Testis (tissue), 3 donors: ENCODE results near the gene PLEKHM3. TPM values are rescaled to one million over a fixed set of nuclear protein-coding genes. Genes with fewer than 3 reads are reported as not detected.

Source experiments
- DNase-seq: peaks from one replicate; pipeline ENCODE4 v3.0.0-alpha.2; 2019
- H3K27ac ChIP-seq, 2 donors: fragments of 200-600 bp; sonication (generic); one replicate each; pipeline ENCODE4 v1.5.1; 2019
- H3K27me3 ChIP-seq: fragments of 200-600 bp; sonication (generic); one replicate; pipeline ENCODE4 v1.5.1; 2019
- H3K36me3 ChIP-seq: fragments of 200-600 bp; sonication (generic); one replicate; pipeline ENCODE4 v1.5.1; 2017; ENCODE audit warnings: low read depth; ENCODE audit errors: missing control alignments
- H3K4me1 ChIP-seq: fragments of 200-600 bp; sonication (generic); one replicate; pipeline ENCODE4 v1.5.1; 2019
- H3K4me3 ChIP-seq, 2 donors: fragments of 200-600 bp; sonication (generic); one replicate each; pipeline ENCODE4 v1.5.1; 2017 to 2019
- H3K9me3 ChIP-seq: fragments of 200-600 bp; sonication (generic); one replicate; pipeline ENCODE4 v1.5.1; 2017
- POLR2A ChIP-seq: fragments of 450-650 bp; IDR thresholded peaks from one replicate; pipeline ENCODE4 v1.6.1; 2017; ENCODE audit warnings: antibody characterized with exemption, mild to moderate bottlenecking, moderate library complexity
- WGBS, 2 donors: methylation state at CpG; one replicate each; pipeline ENCODE4 v1.1.5; 2018; 5-methylcytosine and 5-hydroxymethylcytosine counted together
- intact Hi-C: fragments of 100-400 bp; cut with DNase I; formaldehyde crosslinking; loops from one replicate; pipeline ENCODE4 v1.15.1; 2023; ENCODE audit warnings: low total_unique reads
- polyA plus RNA-seq: library from polyadenylated mRNA; stranded (reverse); fragments of 350-450 nt; fragmentation: Illumina TruSeq; extraction: RNeasy Lipid Tissue Mini Kit (QIAGEN cat#74804); gene quantifications from one replicate; pipeline ENCODE4 v1.2.3, GENCODE V29; 2014; ENCODE audit warnings: low read depth, low replicate concordance; ENCODE audit not compliant: insufficient read depth
- total RNA-seq, 2 donors: library from RNA; depleted of rRNA; stranded (reverse); fragments of >200 nt; gene quantifications; one replicate each; pipeline ENCODE4 v1.2.3, GENCODE V29; 2016
- TF ChIP-seq, protein P1 (sequence below), 3 experiments: fragments of 450-650 bp in 2 of 3; fragments of 200-600 bp in 1 of 3; sonication (generic) in 1 of 3; IDR thresholded peaks; one replicate each; pipeline ENCODE4 v1.5.1; 2016 to 2019; ENCODE audit warnings: antibody characterized with exemption in 3 of 3, mild to moderate bottlenecking in 2 of 3, moderate library complexity in 1 of 3

Gene PLEKHM3
- total and polyA plus RNA-seq, 3 donors from 2014 or later = 12.5 to 24.6 (median 21.9) TPM

- H3K4me1 ChIP-seq = no peaks in the 10 kb centered on the region
- H3K27ac ChIP-seq = no peak overlapping the region
- WGBS, 2 donors = 88 to 92% methylated on average over 3 to 4 of the region's 4 CpGs
- H3K27me3 ChIP-seq = no peaks in the 10 kb centered on the region
- no peaks in the 10 kb centered on the region for H3K9me3 ChIP-seq
- no peaks in the 10 kb centered on the region for H3K36me3 ChIP-seq
- DNase-seq = no peak
- no peak overlapping the region for H3K4me3 ChIP-seq
- TF ChIP-seq, protein P1, sequence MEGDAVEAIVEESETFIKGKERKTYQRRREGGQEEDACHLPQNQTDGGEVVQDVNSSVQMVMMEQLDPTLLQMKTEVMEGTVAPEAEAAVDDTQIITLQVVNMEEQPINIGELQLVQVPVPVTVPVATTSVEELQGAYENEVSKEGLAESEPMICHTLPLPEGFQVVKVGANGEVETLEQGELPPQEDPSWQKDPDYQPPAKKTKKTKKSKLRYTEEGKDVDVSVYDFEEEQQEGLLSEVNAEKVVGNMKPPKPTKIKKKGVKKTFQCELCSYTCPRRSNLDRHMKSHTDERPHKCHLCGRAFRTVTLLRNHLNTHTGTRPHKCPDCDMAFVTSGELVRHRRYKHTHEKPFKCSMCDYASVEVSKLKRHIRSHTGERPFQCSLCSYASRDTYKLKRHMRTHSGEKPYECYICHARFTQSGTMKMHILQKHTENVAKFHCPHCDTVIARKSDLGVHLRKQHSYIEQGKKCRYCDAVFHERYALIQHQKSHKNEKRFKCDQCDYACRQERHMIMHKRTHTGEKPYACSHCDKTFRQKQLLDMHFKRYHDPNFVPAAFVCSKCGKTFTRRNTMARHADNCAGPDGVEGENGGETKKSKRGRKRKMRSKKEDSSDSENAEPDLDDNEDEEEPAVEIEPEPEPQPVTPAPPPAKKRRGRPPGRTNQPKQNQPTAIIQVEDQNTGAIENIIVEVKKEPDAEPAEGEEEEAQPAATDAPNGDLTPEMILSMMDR (IDR thresholded peaks at IDR 0.05) = no peak
- no peak for TF ChIP-seq POLR2A
- intact Hi-C loops = no loop called here
These were observed 21.4 kb upstream of the PLEKHM3 start for GRCh38 chr2:208046686-208047085.

DNA sequence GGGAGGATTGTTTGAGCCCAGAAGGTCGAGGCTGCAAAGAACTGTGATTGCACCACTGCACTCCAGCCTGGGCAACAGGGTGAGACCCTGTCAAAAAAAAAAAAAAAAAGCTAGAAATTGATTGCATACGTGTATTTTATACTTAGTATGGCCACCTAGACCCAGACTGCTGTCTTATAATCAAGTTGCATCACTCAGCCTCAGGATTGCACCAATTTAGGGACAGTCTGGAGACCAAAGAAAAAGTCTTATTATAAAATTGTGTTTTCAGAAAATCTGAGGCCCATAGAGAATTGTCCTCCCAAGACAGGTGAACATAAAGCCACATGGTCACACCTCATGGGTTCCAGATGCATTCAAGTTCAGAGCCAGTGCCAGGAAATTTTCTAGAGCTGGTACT is 17.1 kb upstream of the PLEKHM3 start:
- no peak overlapping the region for H3K27ac ChIP-seq
- no peaks in the 10 kb centered on the region for H3K27me3 ChIP-seq
- WGBS, 2 donors = 86 to 90% methylated on average over 2 of the region's 2 CpGs
- TF ChIP-seq POLR2A = no peak
- TF ChIP-seq, protein P1 (IDR thresholded peaks at IDR 0.05) = no peak
- no peak overlapping the region for H3K4me3 ChIP-seq
- no peaks in the 10 kb centered on the region for H3K4me1 ChIP-seq
- no peaks in the 10 kb centered on the region for H3K9me3 ChIP-seq
- intact Hi-C loops = no loop called here
- DNase-seq = no peak
- H3K36me3 ChIP-seq = no peaks in the 10 kb centered on the region

DNA sequence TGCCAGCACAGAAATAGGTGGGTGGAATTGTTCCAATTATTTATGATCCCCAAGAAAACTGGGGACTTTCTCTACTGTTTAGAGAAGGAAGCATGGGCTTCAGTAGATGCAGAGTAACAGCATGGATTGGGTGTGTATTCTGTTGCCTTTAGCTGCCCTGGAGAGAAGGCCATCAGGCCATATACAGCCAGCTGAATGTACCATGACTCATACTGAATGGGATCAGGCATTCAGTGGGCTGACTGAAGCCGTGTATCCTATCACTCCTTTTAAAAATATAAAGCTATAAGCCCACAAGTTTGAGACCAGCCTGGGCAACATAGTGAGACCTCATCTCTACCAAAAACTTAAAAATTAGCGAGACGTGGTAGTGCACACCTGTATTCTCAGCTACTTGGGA is 16.7 kb upstream of the PLEKHM3 start:
- 62 to 88% methylated on average over 3 of the region's 3 CpGs for WGBS, 2 donors
- Histone ChIP-seq H3K36me3 (no peaks in the 10 kb centered on the region), H3K27ac (no peak overlapping the region), H3K4me1 (no peaks in the 10 kb centered on the region), H3K9me3 (no peaks in the 10 kb centered on the region), H3K27me3 (no peaks in the 10 kb centered on the region), H3K4me3 (no peak overlapping the region)
- intact Hi-C loops = no loop called here
- TF ChIP-seq, protein P1 (IDR thresholded peaks at IDR 0.05) = no peak
- TF ChIP-seq POLR2A = no peak
- DNase-seq = no peak

DNA sequence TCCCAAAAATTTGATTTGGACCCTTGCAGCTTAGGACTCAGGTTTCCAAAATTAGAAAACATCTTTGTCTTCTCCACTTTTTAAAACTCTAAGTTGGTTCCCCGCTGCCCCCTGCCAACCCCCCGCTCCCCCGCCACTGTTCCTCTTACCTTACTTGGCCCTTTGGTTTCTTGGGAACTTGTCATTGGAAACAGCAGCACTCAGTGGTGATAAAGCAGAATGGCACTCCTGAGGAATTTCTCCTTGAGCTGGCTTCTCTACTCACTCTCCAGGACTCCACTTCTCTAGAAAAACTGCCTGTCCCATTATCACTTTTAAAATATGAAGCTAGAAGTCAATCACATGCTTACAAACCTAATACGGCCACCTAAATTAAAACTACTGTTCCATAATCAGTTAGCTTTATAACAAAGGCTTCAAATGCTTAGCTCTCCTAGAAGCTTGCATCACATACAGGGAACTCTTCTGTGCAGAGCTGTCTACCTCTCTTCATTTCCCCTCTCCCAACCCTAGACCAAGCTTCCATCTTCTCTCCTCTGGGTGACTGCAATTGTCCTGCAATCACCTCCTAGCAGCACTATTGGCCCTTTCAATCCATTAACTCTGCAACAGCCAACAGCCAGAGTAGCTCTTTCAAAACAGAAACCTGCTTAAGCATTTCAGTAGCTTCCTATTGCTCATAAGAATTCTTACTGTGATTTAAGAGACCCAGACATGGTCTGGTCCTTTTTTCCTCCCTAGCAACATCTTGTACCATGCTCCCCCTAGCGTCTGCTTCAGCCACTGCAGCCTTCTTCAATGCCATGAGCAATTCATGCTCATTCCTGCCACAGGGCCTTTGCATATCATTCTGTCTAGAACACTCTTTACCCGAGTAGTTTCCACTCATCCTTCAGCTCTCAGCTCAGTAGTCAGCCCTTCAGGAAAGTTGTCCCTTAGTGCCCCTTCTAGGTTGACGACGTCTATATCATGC is 15.2 kb upstream of the PLEKHM3 start:
- Histone ChIP-seq H3K36me3 (no peaks in the 10 kb centered on the region), H3K9me3 (no peaks in the 10 kb centered on the region), H3K4me3 (no peak overlapping the region), H3K4me1 (no peaks in the 10 kb centered on the region), H3K27ac (no peak overlapping the region), H3K27me3 (no peaks in the 10 kb centered on the region)
- 45 to 51% methylated on average over 8 of the region's 8 CpGs for WGBS, 2 donors
- DNase-seq = peak; percentile 69
- intact Hi-C loops = no loop called here
- TF ChIP-seq POLR2A = no peak
- TF ChIP-seq, protein P1 (IDR thresholded peaks at IDR 0.05) = peak in 2 of 3 experiments; percentile 49 to 59
